HepG2 (cell line): ENCODE measurements around the gene IQCC. TPM values are rescaled to one million over a fixed set of nuclear protein-coding genes. Genes with fewer than 3 reads are reported as not detected.

ENCODE experiments used
- AHDC1 ChIP-seq: sonication (generic); formaldehyde crosslinking; IDR thresholded peaks from 2 replicates; pipeline ENCODE4 v1.5.1; 2020; ENCODE audit warnings: mild to moderate bottlenecking, missing genetic modification reagents, borderline replicate concordance
- GTF3A ChIP-seq: sonication (generic); formaldehyde crosslinking; conservative IDR thresholded peaks from 2 replicates; pipeline ENCODE4 v1.4.0; 2020; ENCODE audit warnings: mild to moderate bottlenecking, missing genetic modification reagents
- KLF13 ChIP-seq: sonication (generic); formaldehyde crosslinking; IDR thresholded peaks from 2 replicates; pipeline ENCODE4 v1.4.0; 2020; ENCODE audit warnings: mild to moderate bottlenecking, missing genetic modification reagents
- MBD4 ChIP-seq: IDR thresholded peaks from 2 replicates; pipeline ENCODE4 v1.6.1; 2012; ENCODE audit warnings: low read length, inconsistent platforms, borderline replicate concordance
- MED8 ChIP-seq: sonication (generic); formaldehyde crosslinking; IDR thresholded peaks from 2 replicates; pipeline ENCODE4 v1.8.1; 2023; ENCODE audit warnings: mild to moderate bottlenecking, missing genetic modification reagents; ENCODE audit not compliant: insufficient replicate concordance
- MLX ChIP-seq: IDR thresholded peaks from 2 replicates; pipeline ENCODE4 v1.6.1; 2016
- POGK ChIP-seq: sonication (generic); formaldehyde crosslinking; conservative IDR thresholded peaks from 2 replicates; pipeline ENCODE4 v1.8.0; 2022; ENCODE audit warnings: mild to moderate bottlenecking, moderate library complexity, missing genetic modification reagents
- PPARG ChIP-seq: conservative IDR thresholded peaks from 2 replicates; pipeline ENCODE4 v1.6.1; 2016; ENCODE audit warnings: missing biosample characterization, missing genetic modification reagents
- RFX1 ChIP-seq: fragments of 450-650 bp; IDR thresholded peaks from 2 replicates; pipeline ENCODE4 v1.6.1; 2017
- SMARCC2 ChIP-seq: fragments of 450-650 bp; IDR thresholded peaks from 2 replicates; pipeline ENCODE4 v1.6.1; 2017; ENCODE audit warnings: antibody characterized with exemption, mild to moderate bottlenecking
- SMYD3 ChIP-seq: sonication (generic); formaldehyde crosslinking; IDR thresholded peaks from 2 replicates; pipeline ENCODE4 v1.8.1; 2023; ENCODE audit warnings: mild to moderate bottlenecking, missing genetic modification reagents
- SRY ChIP-seq: sonication (generic); formaldehyde crosslinking; IDR thresholded peaks from 2 replicates; pipeline ENCODE4 v1.8.0; 2022; ENCODE audit warnings: mild to moderate bottlenecking, missing genetic modification reagents
- ZFP36L1 ChIP-seq: sonication (generic); formaldehyde crosslinking; IDR thresholded peaks from 2 replicates; pipeline ENCODE4 v1.8.0; 2022; ENCODE audit warnings: mild to moderate bottlenecking, missing genetic modification reagents, moderate library complexity
- ZNF160 ChIP-seq: sonication (generic); formaldehyde crosslinking; IDR thresholded peaks from 2 replicates; pipeline ENCODE4 v1.8.0; 2022; ENCODE audit warnings: mild to moderate bottlenecking, inconsistent platforms, missing genetic modification reagents
- ZNF468 ChIP-seq: sonication (generic); formaldehyde crosslinking; IDR thresholded peaks from 2 replicates; pipeline ENCODE4 v1.8.0; 2022; ENCODE audit warnings: mild to moderate bottlenecking, moderate library complexity, missing genetic modification reagents
- ZNF83 ChIP-seq: sonication (generic); formaldehyde crosslinking; IDR thresholded peaks from 2 replicates; pipeline ENCODE4 v1.4.0; 2020; ENCODE audit warnings: missing genetic modification reagents, mild to moderate bottlenecking, borderline replicate concordance
- ZSCAN29 ChIP-seq: sonication (generic); formaldehyde crosslinking; conservative IDR thresholded peaks from 2 replicates; pipeline ENCODE4 v1.4.0; 2020; ENCODE audit warnings: mild to moderate bottlenecking, missing genetic modification reagents
- ZUFSP ChIP-seq: sonication (generic); formaldehyde crosslinking; IDR thresholded peaks from 2 replicates; pipeline ENCODE4 v1.9.0; 2021; ENCODE audit warnings: missing genetic modification reagents, mild to moderate bottlenecking, borderline replicate concordance
- polyA plus RNA-seq, 8 experiments: library from polyadenylated mRNA; depleted of rRNA in 3 of 8; stranded (reverse) in 7 of 8; unstranded in 1 of 8; fragments of >200 nt; fragmentation: Illumina TruSeq in 4 of 8; extraction: Trizol in 4 of 8; gene quantifications; 2 replicates each; pipeline versions ENCODE4 v1.2.1 to v1.2.3, GENCODE V29; 2011 to 2016; ENCODE audit warnings: low read depth in 4 of 8, missing spikeins in 1 of 8, mixed read lengths in 1 of 8; ENCODE audit not compliant: insufficient read depth in 1 of 8
- total RNA-seq, 5 experiments: library from RNA; depleted of rRNA; stranded (reverse); fragments of >200 nt; fragmentation: Illumina TruSeq; extraction: Trizol; gene quantifications; 2 replicates each; pipeline ENCODE4 v1.2.3, GENCODE V29; 2016; ENCODE audit warnings: low read depth in 1 of 5
- TF ChIP-seq, protein P1 (sequence below): sonication (generic); formaldehyde crosslinking; IDR thresholded peaks from 2 replicates; pipeline ENCODE4 v1.5.0; 2020; ENCODE audit warnings: mild to moderate bottlenecking, missing genetic modification reagents

The IQCC gene
- total and polyA plus RNA-seq, 2 of the 13 experiments (the other 11 are each of a cell fraction or from before 2014, with no cell fraction given), result 1.7 to 3.0 TPM

GRCh38 chr1:32241001-32241763, 35.7 kb downstream of the IQCC start (continued):
- no peak for TF ChIP-seq POGK (CRISPR knock-in tag)
- no peak for TF ChIP-seq GTF3A (CRISPR knock-in tag)
- TF ChIP-seq SMYD3, result no peak
- TF ChIP-seq ZNF468, result no peak
- TF ChIP-seq PPARG (CRISPR knock-in tag), result no peak
- TF ChIP-seq, protein P1, sequence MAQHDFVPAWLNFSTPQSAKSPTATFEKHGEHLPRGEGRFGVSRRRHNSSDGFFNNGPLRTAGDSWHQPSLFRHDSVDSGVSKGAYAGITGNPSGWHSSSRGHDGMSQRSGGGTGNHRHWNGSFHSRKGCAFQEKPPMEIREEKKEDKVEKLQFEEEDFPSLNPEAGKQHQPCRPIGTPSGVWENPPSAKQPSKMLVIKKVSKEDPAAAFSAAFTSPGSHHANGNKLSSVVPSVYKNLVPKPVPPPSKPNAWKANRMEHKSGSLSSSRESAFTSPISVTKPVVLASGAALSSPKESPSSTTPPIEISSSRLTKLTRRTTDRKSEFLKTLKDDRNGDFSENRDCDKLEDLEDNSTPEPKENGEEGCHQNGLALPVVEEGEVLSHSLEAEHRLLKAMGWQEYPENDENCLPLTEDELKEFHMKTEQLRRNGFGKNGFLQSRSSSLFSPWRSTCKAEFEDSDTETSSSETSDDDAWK, result no peak
- TF ChIP-seq MED8, result no peak
- TF ChIP-seq ZNF160, result no peak
- TF ChIP-seq MLX (CRISPR knock-in tag), result no peak
- no peak for TF ChIP-seq RFX1
- peak; percentile 51; the same call in 1 of the 2 replicates for TF ChIP-seq ZFP36L1 (CRISPR knock-in tag)
- TF ChIP-seq KLF13 (CRISPR knock-in tag), result no peak
- TF ChIP-seq ZNF83 (CRISPR knock-in tag), result no peak
- TF ChIP-seq ZUFSP, result no peak
- 0 out of 2 replicates have a peak, but pooled peaks have one; percentile 26 for TF ChIP-seq ZSCAN29
- no peak for TF ChIP-seq MBD4
- TF ChIP-seq SMARCC2, result no peak
- TF ChIP-seq SRY (CRISPR knock-in tag), result peak; percentile 77; the same call in 1 of the 2 replicates
- no peak for TF ChIP-seq AHDC1 (CRISPR knock-in tag)
